ENCODE measurements around the gene RGL3. TPM values are rescaled to one million over a fixed set of nuclear protein-coding genes. Genes with fewer than 3 reads are reported as not detected.

The RGL3 gene
- total RNA-seq, 1 donor from 2014 or later = 3.6 TPM

DNA sequence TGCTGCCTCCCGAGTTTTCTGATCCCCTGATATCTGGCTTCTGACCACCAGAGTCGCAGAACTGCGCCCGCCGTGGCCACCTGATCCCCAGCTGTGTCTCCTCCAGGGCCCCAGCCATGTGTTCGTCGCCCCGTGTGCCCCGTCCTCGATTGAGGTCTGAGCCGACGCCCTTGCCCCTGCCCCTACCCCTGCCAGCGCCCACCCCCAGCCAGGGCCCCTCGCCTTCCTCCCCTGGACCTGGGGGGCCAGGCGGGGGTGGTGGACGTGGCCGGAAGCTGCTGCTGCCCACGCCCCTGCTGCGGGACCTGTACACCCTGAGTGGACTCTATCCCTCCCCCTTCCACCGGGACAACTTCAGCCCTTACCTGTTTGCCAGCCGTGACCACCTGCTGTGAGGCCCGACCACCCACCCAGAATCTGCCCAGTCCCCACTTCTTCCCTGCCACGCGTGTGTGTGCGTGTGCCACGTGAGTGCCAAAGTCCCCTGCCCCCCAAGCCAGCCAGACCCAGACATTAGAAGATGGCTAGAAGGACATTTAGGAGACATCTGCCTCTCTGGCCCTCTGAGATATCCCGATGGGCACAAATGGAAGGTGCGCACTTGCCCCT is 54.7 kb downstream of the RGL3 start:
- no peaks in the 10 kb centered on the region for H3K9me3 Mint-ChIP-seq (ENCODE audit: unreplicated experiment)
- H3K4me1 Mint-ChIP-seq (ENCODE audit: low read depth, unreplicated experiment) = no peaks in the 10 kb centered on the region
- Histone ChIP-seq H3K9ac (ENCODE audit: low read length) (no peak overlapping the region), H3K4me1 (ENCODE audit: insufficient read depth, low read length) (no peaks in the 10 kb centered on the region), H3K27ac (ENCODE audit: low read depth, low read length) (no peak overlapping the region), H3K9me3 (ENCODE audit: insufficient read depth, low read depth, low read length) (no peaks in the 10 kb centered on the region), H3K36me3 (ENCODE audit: insufficient read depth, low read length) (no peaks in the 10 kb centered on the region), H4K20me1 (ENCODE audit: insufficient read depth, low read length) (peaks cover 12% of the 10 kb centered on the region), H3K4me3 (ENCODE audit: insufficient read depth, low read depth, low read length) (no peak overlapping the region), H2AFZ (ENCODE audit: low read depth, low read length) (no peak overlapping the region), H3K79me2 (ENCODE audit: insufficient read depth, low read length) (no peaks in the 10 kb centered on the region), H3K27me3 (ENCODE audit: insufficient read depth, low read length) (no peaks in the 10 kb centered on the region), H3K4me2 (ENCODE audit: low read length) (no peak overlapping the region)
- DNase-seq (ENCODE audit: low read depth) (no peak), FAIRE-seq (no peak)
- H3K27ac Mint-ChIP-seq (ENCODE audit: unreplicated experiment) = no peak overlapping the region
- no peak for TF ChIP-seq EZH2 (IDR thresholded peaks at IDR 0.05; ENCODE audit: insufficient read depth, low read length)
- TF ChIP-seq, protein P1, sequence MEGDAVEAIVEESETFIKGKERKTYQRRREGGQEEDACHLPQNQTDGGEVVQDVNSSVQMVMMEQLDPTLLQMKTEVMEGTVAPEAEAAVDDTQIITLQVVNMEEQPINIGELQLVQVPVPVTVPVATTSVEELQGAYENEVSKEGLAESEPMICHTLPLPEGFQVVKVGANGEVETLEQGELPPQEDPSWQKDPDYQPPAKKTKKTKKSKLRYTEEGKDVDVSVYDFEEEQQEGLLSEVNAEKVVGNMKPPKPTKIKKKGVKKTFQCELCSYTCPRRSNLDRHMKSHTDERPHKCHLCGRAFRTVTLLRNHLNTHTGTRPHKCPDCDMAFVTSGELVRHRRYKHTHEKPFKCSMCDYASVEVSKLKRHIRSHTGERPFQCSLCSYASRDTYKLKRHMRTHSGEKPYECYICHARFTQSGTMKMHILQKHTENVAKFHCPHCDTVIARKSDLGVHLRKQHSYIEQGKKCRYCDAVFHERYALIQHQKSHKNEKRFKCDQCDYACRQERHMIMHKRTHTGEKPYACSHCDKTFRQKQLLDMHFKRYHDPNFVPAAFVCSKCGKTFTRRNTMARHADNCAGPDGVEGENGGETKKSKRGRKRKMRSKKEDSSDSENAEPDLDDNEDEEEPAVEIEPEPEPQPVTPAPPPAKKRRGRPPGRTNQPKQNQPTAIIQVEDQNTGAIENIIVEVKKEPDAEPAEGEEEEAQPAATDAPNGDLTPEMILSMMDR (IDR thresholded peaks at IDR 0.05; ENCODE audit: insufficient read depth, low read depth, low read length) = no peak
- peaks cover 15% of the 10 kb centered on the region for H3K36me3 Mint-ChIP-seq (ENCODE audit: low read depth, unreplicated experiment)
- no peaks in the 10 kb centered on the region for H3K27me3 Mint-ChIP-seq (ENCODE audit: low read depth, unreplicated experiment)
- H3K4me3 Mint-ChIP-seq (ENCODE audit: unreplicated experiment) = peak overlapping the region; percentile 66

DNA sequence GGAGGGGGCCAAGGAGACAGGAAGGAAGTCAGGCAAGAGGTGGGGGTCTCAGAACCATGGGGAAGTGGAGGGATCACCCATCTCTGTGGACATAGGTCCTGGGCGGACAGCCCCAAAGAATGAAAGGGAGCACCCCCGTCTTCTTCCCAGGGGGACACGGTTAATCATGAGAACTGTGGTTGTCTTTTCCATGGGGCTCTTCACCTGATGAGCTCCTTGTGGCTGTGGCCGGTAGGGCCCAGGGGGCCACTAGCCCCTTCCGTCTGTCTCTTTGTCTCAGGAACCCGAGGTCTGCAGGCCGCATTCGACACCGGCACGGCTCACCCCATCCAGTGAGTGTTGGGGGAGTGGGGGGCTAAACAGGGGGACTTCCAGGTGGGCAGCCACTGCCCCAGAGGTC is 55.2 kb downstream of the RGL3 start:
- Histone ChIP-seq H3K27me3 (ENCODE audit: insufficient read depth, low read length) (no peaks in the 10 kb centered on the region), H3K9me3 (ENCODE audit: insufficient read depth, low read depth, low read length) (no peaks in the 10 kb centered on the region), H3K27ac (ENCODE audit: low read depth, low read length) (no peak overlapping the region), H3K9ac (ENCODE audit: low read length) (no peak overlapping the region), H4K20me1 (ENCODE audit: insufficient read depth, low read length) (peaks cover 18% of the 10 kb centered on the region), H2AFZ (ENCODE audit: low read depth, low read length) (no peak overlapping the region), H3K79me2 (ENCODE audit: insufficient read depth, low read length) (no peaks in the 10 kb centered on the region), H3K4me2 (ENCODE audit: low read length) (no peak overlapping the region), H3K4me1 (ENCODE audit: insufficient read depth, low read length) (no peaks in the 10 kb centered on the region), H3K4me3 (ENCODE audit: insufficient read depth, low read depth, low read length) (no peak overlapping the region), H3K36me3 (ENCODE audit: insufficient read depth, low read length) (no peaks in the 10 kb centered on the region)
- TF ChIP-seq, protein P1 (IDR thresholded peaks at IDR 0.05; ENCODE audit: insufficient read depth, low read depth, low read length) = no peak
- no peak for TF ChIP-seq EZH2 (IDR thresholded peaks at IDR 0.05; ENCODE audit: insufficient read depth, low read length)
- Mint-ChIP-seq H3K36me3 (ENCODE audit: low read depth, unreplicated experiment) (peaks cover 17% of the 10 kb centered on the region), H3K4me1 (ENCODE audit: low read depth, unreplicated experiment) (no peaks in the 10 kb centered on the region), H3K9me3 (ENCODE audit: unreplicated experiment) (no peaks in the 10 kb centered on the region), H3K4me3 (ENCODE audit: unreplicated experiment) (no peak overlapping the region), H3K27me3 (ENCODE audit: low read depth, unreplicated experiment) (peaks cover 4% of the 10 kb centered on the region), H3K27ac (ENCODE audit: unreplicated experiment) (no peak overlapping the region)
- no peak for FAIRE-seq
- no peak for DNase-seq (ENCODE audit: low read depth)

All from astrocyte (in vitro differentiated cells and primary cell).